ENCODE measurements around the gene KDM4B.
"Not testable (repeated sequence)": the region's sequence is repeated elsewhere in the genome, so short reads cannot be mapped to it uniquely, and the experiment has no call there.

The KDM4B gene

DNA sequence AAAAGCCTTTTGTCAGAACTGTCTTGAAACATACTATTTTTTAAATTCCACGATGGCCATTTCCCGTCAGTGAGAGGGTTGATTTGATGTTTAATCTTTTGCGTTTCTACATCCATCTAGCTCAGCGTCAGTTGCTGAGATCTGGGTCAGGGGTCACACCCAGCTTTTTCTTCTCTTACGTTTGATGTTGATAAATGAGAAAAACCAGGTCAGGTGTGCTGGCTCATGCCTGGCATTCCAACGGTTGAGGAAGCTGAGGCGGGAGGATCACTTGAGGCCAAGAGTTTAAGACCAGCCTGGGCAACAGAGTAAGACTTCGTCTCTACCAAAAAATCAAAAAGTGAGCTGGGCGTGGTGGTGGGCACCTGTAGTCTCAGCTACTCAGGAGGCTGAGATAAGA, 202.8 kb downstream of the KDM4B start:
- no peak for DNase-seq (ENCODE audit: low read depth in 2 of 2)

DNA sequence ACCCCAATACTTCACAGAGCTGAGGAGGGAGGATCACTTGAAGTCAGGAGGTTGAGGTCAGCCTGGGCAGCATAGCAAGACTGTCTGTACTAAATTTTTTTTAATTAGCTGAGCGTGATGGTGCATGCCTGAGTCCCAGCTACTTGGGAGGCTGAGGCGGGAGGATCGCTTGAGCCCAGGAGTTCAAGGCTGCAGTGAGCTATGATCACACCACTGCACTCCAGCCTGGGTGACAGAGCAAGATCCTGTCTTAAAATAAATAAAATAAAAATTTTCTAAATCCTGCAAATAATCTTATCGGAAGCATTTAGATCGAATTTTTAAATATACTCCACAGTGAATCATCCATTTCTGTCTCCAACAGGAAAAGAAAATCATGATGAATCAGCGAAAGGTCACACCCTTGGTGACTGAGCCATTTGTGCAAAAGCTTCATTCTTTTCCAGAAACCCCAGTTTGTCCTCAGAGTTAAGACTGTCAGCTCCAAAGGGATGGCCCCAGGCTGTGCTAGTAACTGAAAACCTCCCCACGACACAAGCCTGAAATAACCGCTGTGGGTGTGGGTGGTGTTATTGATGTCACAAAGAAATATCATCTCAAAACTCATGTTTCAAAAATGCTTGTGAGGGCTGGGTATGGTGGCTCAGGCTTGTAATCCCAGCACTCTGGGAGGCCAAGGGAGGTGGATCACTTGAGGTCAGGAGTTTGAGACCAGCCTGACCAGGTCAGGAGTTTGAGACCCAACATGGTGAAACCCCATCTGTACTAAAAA, 204.1 kb downstream of the KDM4B start:
- DNase-seq (ENCODE audit: low read depth in 2 of 2): no peak

GRCh38 chr19:5173993-5174392, 205.1 kb downstream of the KDM4B start:
- DNase-seq (ENCODE audit: low read depth in 2 of 2): no peak

DNA sequence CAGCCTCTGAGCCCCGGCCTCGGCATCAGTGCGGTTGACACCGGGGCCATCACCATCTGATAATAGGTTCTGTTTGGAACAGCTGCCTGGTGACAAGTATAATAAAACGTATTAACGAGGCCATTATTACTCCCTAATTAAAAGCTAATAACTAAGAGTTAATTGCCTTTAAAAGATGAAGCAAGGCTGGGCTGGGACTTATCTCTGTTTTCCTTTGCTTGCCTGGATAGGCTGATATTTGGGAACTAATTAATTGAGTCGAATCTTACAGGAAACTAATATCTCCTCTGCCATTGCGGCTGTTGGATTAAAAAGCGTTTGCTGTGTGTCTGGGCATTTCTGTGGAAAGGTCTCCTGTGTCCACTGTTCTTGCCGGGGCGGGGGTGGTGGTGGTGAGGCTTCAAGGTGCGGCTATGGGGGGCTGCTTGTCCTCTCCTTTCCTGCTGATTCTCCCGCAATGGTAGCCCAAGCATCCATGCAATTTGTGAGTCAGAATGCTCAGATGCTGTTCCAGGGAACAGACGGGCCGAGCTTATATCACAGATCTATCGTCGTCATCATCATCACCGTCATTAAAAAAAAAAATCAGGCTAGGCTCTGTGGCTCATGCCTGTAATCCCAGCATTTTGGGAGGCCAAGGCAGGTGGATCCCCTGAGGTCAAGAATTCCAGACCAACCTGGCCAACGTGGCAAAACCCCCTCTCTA, 209.0 kb downstream of the KDM4B start:
- DNase-seq (ENCODE audit: low read depth in 2 of 2): no peak

DNA sequence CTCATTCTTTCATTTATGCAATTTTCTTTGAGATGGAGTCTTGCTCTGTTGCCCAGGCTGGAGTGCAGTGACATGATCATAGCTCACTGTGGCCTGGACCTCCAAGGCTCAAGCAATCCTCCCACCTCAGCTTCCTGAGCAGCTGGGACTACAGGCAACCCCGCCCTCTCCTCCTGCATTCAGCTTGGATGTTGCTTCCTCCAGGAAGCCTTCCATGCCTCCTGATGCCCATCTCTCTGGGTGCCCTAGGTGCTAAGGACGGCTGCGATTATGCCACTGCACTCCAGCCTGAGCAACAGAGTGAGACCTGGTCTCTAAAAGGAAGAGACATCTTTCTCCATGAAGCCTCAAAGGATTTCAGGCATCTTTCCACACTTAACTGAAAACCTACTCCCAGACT, 209.9 kb downstream of the KDM4B start:
- no peak for DNase-seq (ENCODE audit: low read depth in 2 of 2)

- no peak for DNase-seq (ENCODE audit: low read depth in 2 of 2)
These were observed 210.3 kb downstream of the KDM4B start for GRCh38 chr19:5179256-5179655.

DNA sequence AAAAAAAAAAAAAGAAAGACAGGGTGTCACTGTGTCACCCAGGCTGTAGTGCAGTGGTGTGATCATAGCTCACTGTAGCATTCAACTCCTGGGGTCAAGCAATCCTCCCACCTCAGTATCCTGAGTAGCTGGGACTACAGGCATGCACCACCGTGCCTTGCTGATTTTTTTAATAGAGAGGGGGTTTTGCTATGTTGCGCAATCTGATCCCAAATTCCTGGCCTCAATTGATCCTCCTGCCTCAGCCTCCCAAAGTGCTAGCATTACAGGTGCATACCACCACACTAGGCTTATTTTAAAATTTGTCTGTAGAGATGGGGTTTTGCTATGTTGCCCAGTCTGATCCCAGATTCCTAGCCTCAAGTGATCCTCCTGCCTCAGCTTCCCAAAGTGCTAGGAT, 212.4 kb downstream of the KDM4B start:
- no peak for DNase-seq (ENCODE audit: low read depth in 2 of 2)

DNA sequence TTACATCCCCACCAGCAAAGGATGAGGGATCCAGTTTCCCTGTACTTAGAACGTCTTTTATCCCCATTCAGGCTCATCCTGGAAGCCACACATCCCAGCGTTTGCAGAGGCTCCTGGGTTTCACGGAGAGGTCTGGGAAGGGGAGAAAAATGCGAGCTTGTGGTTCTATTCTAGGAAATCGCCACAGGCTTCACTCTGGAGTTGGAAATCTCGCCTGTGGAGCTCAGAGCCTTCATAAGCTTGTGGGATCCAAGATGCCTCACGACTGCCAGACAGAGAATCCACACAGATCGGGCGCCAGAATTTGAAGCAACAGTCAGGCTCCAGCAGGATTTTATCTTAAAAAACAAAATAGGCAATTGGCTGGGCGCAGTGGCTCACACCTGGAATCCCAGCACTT, 213.8 kb downstream of the KDM4B start:
- no peak for DNase-seq (ENCODE audit: low read depth in 2 of 2)

GRCh38 chr19:5183616-5184015, 214.7 kb downstream of the KDM4B start:
- no peak for DNase-seq (ENCODE audit: low read depth in 2 of 2)

- no peak for DNase-seq (ENCODE audit: low read depth in 2 of 2)
These were observed 216.0 kb downstream of the KDM4B start for GRCh38 chr19:5184930-5185329.

DNA sequence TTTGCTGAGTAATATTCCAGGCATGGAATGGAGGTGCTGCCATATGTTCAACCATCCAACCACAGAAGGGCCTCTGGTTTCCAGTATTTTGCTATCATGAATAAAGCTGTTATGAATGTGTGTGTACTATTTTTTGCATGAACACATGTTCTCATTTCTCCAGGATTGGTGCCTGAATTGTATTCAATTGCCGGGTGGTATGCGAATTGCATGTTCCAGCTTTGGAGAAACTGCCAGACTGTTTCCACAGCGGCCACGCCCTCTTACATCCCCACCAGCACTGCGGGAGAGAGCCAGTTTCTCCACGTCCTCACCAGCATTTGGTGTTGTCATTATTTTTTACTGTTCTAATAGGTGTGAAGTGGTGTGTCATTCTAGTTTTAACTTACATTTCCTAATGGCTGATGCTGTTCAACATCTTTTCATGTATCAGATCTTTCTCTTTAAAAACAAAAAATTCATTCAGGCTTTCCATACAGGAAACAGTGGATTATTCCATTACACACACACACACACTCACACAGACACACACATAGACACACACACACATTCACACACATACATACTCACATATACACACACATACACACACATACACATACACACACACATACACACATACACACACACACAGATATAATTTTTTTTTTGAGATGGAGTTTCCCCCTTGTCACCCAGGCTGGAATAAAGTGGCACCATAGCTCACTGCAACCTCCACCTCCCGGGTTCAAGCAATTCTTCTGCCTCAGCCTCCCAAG, 217.6 kb downstream of the KDM4B start:
- DNase-seq (ENCODE audit: low read depth in 2 of 2): no peak

DNA sequence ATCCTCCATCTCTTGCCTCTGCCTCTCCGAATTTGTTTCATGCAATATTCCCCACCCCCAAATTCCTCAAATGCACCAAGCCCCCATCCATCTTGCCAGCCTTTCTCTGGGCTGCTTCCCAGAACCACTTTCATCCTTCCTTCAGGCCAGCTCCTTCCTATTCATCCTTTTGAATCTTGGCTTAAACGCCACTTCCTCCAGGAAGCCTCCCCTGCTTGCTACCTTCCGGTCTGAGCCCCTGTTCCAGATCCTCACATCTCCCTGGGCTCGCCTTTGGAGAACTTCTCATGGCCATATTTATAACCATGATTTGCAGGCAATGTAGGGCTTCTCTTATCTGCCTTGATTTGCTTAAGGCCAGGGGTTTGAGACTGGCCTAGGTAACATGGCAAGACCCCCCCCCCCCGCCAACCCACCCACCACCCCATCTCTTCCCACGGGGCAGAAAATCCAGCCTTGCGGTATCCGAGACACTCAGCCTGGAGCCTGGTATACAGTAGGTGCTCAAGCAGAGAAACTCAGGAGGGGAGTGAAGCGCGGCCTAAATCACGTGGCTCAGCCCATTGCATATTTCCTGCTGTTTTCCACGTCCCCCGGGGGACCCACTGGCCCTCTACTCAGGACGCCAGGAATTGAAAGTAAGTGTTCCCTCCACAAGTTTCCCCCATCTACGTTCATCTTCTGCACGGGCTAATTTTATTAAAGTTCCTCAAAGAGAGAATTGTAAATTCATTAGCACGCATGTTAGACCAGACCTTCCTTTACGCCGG, 219.8 kb downstream of the KDM4B start:
- no peak for DNase-seq (ENCODE audit: low read depth in 2 of 2)

GRCh38 chr19:5189318-5189607, 220.3 kb downstream of the KDM4B start:
- no peak for DNase-seq (ENCODE audit: low read depth in 2 of 2)

- no peak for DNase-seq (ENCODE audit: low read depth in 2 of 2)
These were observed 222.2 kb downstream of the KDM4B start for GRCh38 chr19:5191091-5191490.

- no peak for DNase-seq (ENCODE audit: low read depth in 2 of 2)
These were observed 223.7 kb downstream of the KDM4B start for GRCh38 chr19:5192568-5192967.

- DNase-seq (ENCODE audit: low read depth in 2 of 2): no peak
These were observed 224.3 kb downstream of the KDM4B start for GRCh38 chr19:5193192-5193591.

GRCh38 chr19:5194641-5195040, 225.7 kb downstream of the KDM4B start:
- DNase-seq (ENCODE audit: low read depth in 2 of 2): no peak

DNA sequence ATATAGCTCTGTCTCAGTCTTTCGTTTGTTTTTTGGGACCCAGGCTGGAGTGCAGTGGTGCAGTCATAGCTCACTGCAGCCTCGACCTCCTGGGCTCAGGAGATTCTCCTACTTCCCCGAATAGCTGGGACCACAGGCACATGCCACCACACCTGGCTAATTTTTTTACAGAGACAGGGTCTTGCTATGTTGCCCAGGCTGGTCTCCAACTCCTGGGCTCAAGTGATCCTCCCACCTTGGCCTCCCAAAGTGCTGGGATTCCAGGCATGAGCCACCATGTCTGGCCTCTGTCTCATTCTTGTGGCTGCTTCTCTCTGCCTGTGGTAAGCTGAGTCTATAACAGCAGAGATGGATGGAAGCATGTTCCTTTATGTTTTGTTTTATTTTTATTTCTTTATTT, 226.7 kb downstream of the KDM4B start:
- DNase-seq (ENCODE audit: low read depth in 2 of 2): not testable (repeated sequence)

DNA sequence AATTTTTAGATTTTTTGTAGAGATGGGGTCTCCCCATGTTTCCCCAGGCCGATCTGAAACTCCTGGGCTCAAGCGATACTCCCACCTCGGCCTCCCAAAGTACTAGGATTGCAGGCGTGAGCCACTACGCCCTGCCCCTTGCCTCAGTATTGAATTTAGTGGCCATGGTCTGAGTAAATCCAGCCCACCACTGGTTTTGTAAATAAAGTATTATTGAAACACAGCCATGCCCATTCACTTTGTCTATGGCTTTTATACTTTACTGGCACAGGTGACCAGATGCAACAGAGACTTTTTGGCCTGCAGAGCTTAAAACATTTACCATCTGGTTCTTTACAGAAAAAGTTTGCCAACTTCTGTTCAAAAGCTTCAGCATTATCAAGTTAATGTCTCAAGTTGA, 227.9 kb downstream of the KDM4B start:
- DNase-seq (ENCODE audit: low read depth in 2 of 2): no peak

- DNase-seq (ENCODE audit: low read depth in 2 of 2): no peak
These were observed 231.9 kb downstream of the KDM4B start for GRCh38 chr19:5200844-5201243.

DNA sequence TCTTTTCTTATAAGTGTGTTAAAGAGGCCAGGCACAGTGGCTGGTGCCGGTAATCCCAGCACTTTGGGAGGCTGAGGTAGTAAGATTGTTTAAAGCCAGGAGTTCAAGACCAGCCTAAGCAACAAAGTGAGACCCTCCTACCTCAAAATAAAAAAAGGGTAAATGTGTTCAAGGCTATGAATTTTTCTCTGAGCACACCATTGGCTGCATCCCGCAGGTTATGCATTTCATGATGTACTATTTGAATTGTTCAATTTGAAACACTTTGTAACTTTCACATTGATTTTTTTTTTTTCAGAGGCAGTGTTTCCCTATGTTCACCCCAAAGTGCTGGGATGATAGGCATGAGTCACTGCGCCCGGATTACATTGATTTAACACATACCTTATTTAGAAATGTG, 233.6 kb downstream of the KDM4B start:
- no peak for DNase-seq (ENCODE audit: low read depth in 2 of 2)

All from stimulated activated CD4-positive, alpha-beta T cell treated with anti-CD3 and anti-CD28 coated beads, Interleukin-12 subunit alpha, Interleukin-12 subunit beta, amount 100 ng/mL, for 24 hours (primary cell).